CD4-positive, alpha-beta T cell treated with Interleukin-10 for 1 hour (primary cell): ENCODE results near the gene KIN.
"Not testable (repeated sequence)": the region's sequence is repeated elsewhere in the genome, so short reads cannot be mapped to it uniquely, and the experiment has no call there.

Experiments used
- DNase-seq: peaks from one replicate; pipeline ENCODE4 v3.0.0-alpha.2; 2020

The KIN gene

DNA sequence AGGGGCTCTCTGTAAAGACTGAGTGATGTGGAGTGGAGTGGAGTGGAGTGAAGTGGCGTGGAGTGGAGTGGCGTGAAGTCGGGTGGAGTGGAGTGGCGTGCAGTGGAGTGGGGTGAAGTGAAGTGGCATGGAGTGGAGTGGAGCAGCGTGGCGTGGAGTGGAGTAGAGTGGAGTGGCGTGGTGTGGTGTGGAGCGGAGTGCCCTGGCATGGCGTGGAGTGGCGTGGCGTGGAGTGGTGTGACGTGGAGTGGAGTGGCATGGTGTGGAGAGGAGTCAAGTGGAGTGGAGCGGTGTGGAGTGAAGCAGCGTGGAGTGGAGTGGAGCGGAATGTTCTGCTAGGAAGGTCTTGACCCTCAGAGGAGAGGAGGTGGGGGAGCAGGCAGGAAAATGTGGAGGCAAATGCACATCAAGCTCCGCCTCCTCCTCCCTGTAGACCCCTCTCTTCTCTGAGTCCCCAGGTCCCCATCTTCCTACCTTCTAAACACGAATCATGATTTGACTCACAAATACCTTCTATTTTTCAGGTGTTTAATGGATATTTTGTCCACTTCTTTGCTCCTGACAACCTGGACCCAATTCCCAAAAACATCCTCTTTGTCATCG lies 64.8 kb downstream of the KIN start:
- no peak for DNase-seq

DNA sequence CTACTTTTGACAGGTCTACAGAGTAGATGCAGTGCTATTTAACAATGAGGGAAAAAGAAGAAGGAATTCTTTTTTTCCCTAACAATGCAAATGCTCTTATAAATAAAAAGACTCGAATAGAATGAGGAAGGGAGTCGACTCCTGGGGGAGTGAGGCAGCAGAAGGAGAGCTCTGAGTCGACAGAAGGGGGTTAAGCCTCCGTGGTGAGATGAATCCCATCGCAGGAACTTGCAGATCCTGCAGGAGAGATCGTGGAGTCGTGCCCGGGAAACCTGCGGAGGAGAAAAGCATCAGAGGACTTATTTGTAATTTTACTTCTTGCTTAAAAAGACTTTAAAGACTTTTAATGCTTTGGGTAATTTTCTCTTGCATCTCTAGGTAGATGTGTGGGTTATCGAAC lies 67.3 kb downstream of the KIN start:
- no peak for DNase-seq

DNA sequence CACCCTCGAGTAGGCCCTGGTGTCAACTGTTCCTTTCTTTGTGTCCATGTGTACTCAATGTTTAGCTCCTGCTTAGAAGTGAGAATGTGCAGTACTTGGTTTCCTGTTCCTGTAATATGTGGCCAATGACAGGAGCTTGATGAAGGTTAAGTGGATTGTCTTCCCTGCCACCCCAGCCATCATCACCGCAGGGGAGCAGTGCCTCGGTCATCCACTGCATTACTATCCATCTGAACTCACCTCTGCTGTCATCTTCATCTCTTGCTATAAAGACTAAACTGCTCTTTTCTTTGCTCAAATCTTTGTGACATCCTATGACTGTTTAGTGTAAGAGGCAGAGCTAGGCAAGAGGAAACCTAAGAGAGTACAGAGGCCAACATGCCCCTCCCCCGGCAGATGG lies 69.1 kb downstream of the KIN start:
- DNase-seq = no peak

DNA sequence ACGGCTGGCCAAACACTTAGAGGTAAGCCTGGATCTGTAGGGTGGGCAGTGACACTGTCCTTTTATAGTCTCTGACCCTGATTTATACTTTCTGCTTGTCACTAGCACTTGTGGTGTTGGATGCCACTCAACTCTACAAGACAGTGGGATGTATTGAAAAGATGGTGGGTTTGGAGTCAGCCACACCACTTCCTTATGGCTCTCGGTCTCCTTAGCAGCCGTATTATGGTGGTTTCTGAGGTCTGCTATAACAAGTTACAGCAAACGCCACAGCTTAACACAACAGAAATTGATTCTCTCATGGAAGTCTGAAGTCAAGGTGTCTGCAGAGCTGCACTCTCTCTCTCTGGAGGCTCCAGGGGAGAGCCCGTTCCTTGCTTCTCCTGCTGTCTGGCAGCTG lies 70.0 kb downstream of the KIN start:
- DNase-seq = no peak

DNA sequence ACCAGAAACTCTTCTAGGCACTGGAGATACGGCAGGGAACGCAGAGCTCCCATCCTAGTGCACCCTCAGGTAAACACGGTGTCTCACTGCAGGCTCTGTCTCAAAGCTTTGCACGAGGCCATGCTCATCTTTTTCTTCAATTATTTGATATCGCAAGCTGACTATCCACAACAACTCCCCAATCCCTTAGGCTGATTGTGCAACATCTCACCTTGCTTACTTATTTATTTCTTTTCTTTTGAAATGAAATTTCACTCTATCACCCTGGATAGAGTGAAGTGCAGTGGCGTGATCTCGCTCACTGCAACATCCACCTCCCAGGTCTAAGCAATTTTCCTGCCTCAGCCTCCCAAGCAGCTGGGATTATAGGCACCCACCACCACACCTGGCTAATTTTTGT lies 72.3 kb downstream of the KIN start:
- no peak for DNase-seq

DNA sequence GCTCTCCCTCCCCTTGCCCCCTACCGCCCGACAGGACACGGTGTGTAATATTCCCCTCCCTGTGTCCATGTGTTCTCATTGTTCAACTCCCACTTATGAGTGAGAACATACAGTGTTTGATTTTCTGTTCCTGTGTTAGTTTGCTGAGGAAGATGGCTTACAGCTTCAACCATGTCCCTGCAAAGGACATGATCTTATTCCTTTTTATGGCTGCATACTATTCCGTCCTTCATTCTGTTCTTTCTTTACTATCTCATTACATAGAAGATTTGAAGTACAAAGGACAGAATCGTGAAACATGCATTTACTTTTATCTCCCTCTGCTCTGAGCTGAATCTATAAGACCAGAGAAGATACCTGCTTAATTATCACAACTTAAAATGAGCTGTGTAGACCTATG lies 76.7 kb downstream of the KIN start:
- not testable (repeated sequence) for DNase-seq

DNA sequence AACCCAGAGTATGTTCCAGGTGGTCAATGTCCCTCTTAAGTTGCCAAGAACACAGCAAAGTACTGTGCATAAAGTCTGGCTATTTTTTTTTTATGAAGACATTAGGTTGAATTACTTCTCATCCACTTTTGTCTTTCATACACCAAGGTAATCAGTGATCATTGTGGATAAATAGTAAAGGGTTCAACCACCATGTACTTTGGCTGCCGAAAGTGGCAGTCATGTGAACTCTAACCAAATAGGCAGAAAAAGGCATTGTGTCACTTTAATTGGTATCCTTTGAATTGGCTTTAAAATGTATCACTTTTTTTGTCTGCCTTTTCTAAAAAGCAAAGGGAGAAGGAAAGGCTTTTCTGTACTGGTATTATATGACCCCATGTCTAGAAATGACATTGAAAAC lies 77.3 kb downstream of the KIN start:
- no peak for DNase-seq

DNA sequence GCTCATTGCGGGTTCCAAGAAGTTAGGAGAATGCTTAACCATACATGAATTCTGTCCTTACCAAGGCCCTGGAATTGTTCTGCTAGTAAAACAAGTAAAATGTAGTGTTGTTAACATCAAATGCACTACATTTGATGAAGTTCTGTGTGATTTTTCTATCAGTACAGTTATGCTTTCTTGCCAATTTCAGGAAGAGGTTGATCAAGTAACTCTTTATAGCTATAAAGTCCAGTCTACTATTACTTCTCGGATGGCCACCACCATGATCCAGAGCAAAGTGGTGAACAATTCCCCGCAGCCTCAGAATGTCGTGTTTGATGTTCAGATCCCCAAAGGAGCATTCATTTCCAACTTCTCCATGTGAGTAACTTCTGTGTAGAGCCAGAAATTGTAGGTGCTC lies 79.0 kb downstream of the KIN start:
- DNase-seq = no peak

DNA sequence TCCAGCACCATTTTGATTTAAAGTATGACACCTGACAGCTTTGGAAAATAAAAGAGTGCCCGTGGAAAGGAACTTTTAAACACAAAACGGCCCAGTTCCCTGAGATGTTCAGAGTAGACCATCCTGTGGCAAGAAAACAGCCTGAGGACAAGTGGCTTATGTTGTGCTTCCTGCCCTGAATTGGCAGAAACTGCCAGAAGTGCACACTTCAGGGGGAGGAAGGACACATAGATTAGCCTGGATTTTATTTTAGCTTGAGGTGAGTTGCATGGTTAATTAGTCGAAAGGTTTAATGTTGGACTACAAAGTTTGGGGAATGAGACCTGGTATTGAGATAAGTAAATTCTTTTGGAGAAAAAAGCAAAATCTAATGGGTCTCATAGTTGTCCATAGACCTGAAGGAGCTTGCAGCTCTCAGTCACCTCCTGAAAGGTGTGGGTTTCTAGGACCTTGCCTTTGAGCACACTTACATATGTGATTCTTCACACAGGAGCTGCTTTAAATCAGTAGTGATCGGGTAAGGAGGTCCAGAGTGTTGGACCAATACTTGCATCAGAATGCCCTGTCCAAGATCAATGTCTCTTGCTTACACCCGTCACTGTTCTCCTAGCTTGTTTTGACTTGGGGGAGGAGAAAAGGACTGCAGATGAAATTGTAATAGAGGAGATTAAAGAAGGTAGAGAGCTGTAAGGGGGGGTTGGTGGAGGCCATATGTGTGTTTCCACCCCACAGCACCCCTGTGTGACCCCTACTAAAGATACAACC lies 79.8 kb downstream of the KIN start:
- no peak for DNase-seq

DNA sequence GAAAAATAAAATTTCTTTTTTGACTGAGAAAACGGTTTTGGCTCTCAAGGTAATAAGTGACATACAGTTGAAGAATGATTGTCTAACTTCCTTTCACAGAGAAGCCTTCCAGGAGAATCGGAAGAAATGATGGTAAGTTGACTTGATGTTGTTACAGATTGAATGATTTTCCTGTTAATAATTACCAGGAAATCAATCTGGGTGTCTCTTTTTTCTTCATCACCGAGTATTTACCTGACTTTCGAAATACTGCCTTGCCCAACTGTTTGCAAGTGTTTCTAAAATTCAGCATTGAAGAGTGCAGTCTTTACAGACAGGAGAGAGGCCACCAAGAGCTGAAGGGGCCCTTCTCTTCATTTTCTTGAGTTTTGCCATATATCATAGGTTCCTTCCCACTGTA lies 80.7 kb downstream of the KIN start:
- DNase-seq = no peak

DNA sequence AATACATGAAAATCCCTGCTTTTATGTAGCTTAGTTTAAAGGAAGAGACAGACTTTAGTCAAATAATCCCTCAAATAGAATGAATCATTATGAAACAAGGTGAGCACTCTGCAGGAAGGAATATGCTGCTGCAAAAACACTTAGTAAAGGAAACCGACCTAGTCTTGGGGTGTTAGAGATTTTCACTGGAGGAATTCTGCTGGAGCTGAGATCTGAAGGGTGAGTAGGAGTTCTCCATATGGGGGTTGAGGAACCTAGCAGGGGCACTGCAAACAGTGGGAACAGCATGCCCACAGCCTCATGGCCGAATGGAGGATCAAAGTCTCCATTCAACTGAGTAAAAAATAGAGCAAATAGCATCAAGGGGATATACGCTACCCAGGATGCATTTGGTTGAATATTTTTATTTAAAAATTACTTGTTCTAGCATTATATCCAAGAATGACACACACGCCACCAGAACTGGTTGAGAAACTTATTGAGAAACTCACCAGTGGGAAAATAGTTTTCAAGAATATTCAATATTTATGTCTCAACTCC lies 81.2 kb downstream of the KIN start:
- DNase-seq = no peak

DNA sequence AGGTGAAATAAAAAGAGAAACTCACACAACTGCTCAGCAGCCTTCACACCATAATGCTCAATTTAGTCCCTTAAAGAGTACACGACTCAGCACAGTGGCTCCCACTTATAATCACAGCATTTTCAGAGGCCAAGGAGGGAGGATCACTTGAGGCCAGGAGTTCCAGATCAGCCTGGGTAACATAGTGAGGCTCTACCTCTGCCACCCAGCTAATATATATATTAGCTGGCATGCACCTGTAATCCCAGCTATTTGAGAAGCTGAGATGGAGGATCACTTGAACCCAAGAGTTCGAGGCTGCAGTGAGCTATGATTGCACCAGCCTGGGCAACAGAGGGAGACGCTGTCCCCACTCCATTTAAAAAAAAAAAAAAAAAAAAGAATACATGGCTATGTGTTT lies 82.5 kb downstream of the KIN start:
- DNase-seq = no peak

DNA sequence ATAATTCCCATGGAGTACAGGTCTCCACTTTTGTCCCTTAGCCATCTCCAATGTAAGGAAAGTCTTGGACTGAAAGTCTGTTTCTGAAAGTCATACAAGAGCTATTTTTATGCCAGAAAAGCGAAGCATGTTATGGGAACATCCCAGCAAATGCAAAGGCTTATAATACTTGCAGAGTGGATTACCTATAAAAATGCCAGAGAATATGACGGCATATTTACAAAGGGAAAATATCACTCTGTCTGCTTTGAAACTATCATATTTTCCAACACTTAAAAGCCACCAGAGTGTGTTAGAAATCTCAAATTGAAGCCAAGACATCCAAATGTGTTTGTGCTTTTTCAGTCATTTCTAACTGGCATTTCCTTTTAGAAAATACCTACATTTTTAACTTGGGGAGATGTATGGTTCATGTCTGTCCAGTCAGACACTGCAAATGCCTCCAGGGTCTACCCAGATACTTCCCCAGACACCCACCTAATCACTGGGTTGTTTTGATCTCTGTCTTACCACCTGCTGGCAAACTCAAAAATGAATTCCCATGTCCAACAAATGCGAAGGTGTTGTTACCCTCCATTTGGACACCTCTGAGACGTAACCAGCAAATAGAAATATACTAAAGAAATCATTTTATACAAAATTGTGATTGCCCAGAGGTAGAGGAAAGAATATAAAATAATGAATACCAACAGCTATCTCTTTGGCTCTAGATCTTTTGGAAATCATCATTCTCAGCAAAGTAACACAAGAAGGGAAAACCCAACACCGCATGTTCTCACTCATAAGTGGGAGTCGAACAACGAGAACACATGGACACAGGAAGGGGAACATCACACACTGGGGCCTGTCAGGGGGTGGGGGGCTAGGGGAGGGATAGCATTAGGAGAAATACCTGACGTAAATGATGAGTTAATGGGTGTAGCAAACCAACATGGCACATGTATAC lies 83.4 kb downstream of the KIN start:
- no peak for DNase-seq

DNA sequence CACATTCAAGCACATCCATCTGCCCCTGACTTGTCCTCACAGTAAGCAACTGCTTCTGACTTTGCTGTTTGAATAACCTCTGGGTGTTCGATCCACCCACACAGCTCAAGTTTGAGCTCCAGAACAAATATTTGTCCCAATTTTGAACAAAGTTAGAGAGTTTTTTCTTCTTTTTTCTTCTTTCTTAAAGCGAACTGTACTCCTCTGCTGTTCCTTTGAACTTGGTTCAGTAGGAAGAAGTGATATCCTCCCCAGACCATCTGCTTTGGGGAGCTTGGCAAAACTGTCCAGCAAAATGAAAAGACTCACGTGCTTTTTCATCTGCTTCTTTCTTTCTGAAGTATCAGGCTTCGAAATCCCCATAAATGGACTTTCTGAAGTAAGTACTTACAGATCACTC lies 84.7 kb downstream of the KIN start, which contains the start of gene ITIH2:
Gene ITIH2, plus strand, starts transcription at position 177 of the 400 bp plus-strand sequence. Its CDS starts 119 bp downstream, at position 296.
- no peak for DNase-seq

DNA sequence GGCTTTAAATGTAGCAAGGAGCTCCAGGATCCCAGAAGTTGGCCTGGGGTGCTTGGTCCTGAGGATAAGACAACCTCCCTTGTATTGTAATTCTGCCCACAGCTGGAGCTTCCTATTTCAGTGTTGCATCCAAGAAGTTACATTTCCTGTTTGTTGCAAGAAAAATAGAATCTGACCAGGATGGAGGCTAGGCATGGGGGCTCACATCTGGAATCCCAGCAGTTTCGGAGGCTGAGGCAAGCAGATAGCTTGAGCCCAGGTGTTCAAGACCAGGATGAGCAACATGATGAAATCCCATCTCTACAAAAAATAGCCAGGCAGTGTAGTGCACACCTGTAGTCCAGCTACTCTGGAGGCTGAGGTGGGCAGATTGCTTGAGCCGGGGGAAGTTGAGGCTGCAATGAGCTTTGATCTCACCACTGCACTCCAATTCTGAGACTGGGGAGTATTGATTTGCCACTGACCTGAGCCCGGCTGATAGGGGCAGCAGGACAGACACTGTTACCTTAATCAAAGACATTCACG lies 85.4 kb downstream of the KIN start:
- DNase-seq = no peak

DNA sequence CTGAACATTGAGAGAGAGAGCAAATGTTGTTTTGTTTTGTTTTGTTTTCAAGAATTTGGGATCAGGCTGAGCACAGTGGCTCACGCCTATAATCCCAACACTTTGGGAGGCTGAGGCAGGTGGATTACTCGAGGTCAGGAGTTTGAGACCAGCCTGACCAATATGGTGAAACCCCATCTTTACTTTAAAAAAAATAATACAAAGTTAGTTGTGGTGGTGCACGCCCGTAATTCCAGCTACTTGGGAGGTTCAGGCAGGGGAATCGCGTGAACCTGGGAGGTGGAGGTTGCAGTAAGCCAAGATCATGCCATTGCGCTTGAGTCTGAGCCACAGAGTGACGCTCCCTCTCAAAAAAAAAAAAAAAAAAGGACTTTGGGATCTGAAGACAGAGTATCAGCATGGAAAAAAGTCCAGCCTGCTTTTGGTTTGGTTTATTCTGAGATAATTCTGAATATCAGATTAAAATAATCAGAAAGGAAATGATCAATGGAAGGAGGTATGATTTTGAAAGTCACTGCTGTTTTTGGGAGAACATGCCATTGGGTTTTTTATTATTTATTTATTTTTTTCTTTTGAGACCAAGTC lies 86.5 kb downstream of the KIN start:
- no peak for DNase-seq
